A673 (cell line): Measurements from ENCODE around the gene OR52B6. TPM values are rescaled to one million over a fixed set of nuclear protein-coding genes. Genes with fewer than 3 reads are reported as not detected.

ENCODE experiments used
- BruUV-seq: library from RNA; stranded (reverse); fragments of 400-500 nt; replicated peaks from 2 replicates; lab custom pipeline; 2021; lab: Mats Ljungman, UMichigan
- CTCF ChIA-PET: fragments of 300-600 bp; sonication (Branson Sonifier 250); formaldehyde crosslinking; loops from one replicate; lab custom pipeline; 2022; ENCODE audit warnings: antibody characterized with exemption; lab: Charles Lee
- POLR2A ChIA-PET: fragments of 300-600 bp; sonication (Branson Sonifier 250); formaldehyde crosslinking; loops from one replicate; lab custom pipeline; 2022; ENCODE audit warnings: antibody characterized with exemption; ENCODE audit not compliant: low non-redundant PET; lab: Charles Lee
- DNase-seq: peaks from one replicate; pipeline ENCODE4 v3.0.0-alpha.2; 2015; ENCODE audit warnings: low spot score
- H3K27ac ChIP-seq: fragments of 200-600 bp; sonication (generic); 2 replicates; pipeline ENCODE4 v1.5.1; 2016; ENCODE audit warnings: mixed run types, low read depth, mild to moderate bottlenecking, mixed read lengths, antibody characterized with exemption, low read length; ENCODE audit not compliant: poor library complexity, severe bottlenecking
- H3K27me3 ChIP-seq: fragments of 200-600 bp; sonication (generic); replicated peaks from 2 replicates; pipeline ENCODE4 v1.6.1; 2017; ENCODE audit warnings: mixed run types, low read depth, mild to moderate bottlenecking, mixed read lengths, antibody characterized with exemption, low read length; ENCODE audit not compliant: insufficient read depth, poor library complexity
- H3K36me3 ChIP-seq: fragments of 200-600 bp; sonication (generic); 2 replicates; pipeline ENCODE4 v1.6.1; 2016; ENCODE audit warnings: mixed run types, mild to moderate bottlenecking, mixed read lengths, antibody characterized with exemption, low read length; ENCODE audit not compliant: insufficient read depth, poor library complexity, severe bottlenecking
- H3K4me1 ChIP-seq: fragments of 200-600 bp; sonication (generic); 2 replicates; pipeline ENCODE4 v1.6.1; 2017; ENCODE audit warnings: mixed run types, mild to moderate bottlenecking, mixed read lengths, antibody characterized with exemption, low read length; ENCODE audit not compliant: insufficient read depth, poor library complexity, severe bottlenecking
- H3K4me3 ChIP-seq: fragments of 200-600 bp; sonication (generic); 2 replicates; pipeline ENCODE4 v1.5.1; 2016; ENCODE audit warnings: low read depth, mixed run types, mild to moderate bottlenecking, mixed read lengths, low read length; ENCODE audit not compliant: poor library complexity, severe bottlenecking
- H3K9me3 ChIP-seq: fragments of 200-600 bp; sonication (generic); 2 replicates; pipeline ENCODE4 v1.6.1; 2016; ENCODE audit warnings: mixed run types, low read depth, mild to moderate bottlenecking, mixed read lengths, antibody characterized with exemption, low read length; ENCODE audit not compliant: poor library complexity, severe bottlenecking
- EZH2 ChIP-seq: fragments of 200-600 bp; sonication (generic); IDR thresholded peaks from 2 replicates; pipeline ENCODE4 v1.6.1; 2017; ENCODE audit warnings: borderline replicate concordance, low read depth, mild to moderate bottlenecking, mixed read lengths, antibody characterized with exemption, low read length; ENCODE audit not compliant: poor library complexity, severe bottlenecking
- intact Hi-C: fragments of 100-400 bp; cut with micrococcal nuclease; formaldehyde crosslinking; loops from one replicate; pipeline ENCODE4 v1.10.0; 2022; ENCODE audit not compliant: unreplicated experiment
- total RNA-seq: library from RNA; stranded (reverse); gene quantifications from 2 replicates; pipeline ENCODE4 v1.2.3, GENCODE V29; 2021
- TF ChIP-seq, protein P1 (sequence below): fragments of 300-800, 200-600 bp; sonication (generic); conservative IDR thresholded peaks from 2 replicates; pipeline ENCODE4 v1.5.1; 2017; ENCODE audit warnings: low read depth, mild to moderate bottlenecking, antibody characterized with exemption, low read length, moderate library complexity, mixed read lengths

OR52B6 gene
- total RNA-seq, 1 experiment from 2014 or later = not detected

DNA sequence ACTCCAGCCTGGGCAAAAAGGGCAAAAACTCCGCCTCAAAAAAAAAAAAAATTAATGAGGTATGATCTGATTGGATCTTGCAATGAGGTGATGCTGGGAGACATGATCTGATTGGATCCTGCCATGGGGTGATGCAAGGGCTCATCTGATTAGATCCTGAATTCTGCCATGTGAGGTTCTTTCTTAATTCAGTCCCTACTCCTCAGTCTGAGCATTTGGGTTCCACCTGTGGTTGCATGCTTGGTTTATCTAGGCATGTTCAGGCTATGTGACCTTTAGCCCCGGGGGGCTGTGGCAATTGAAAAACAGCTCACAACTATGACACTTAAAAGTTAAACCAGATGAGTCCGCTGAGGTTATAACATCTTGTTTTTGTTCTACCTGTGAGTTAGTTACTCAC is 10.9 kb downstream of the OR52B6 start:
- no TSS peak for BruUV-seq

DNA sequence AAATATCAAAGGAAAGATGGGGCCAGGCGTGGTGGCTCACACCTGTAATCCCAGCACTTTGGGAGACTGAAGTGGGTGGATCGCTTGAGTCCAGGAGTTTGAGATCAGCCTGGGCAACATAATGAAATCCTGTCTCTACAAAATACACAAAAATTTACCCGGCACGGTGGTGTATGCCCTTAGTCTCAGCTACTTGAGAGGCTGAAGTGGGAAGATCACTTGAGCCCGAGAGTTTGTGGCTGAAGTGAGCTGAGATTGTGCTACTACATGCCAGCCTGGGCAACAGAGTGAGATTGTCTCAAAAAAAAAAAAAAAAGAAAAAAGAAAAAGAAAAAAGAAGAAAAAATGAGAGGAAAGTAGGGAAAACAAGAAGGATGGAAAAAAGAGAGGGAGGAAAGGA is 11.9 kb downstream of the OR52B6 start:
- Histone ChIP-seq H3K4me3 (no peak overlapping the region), H3K36me3 (no peaks in the 10 kb centered on the region), H3K4me1 (peaks cover 3% of the 10 kb centered on the region), H3K9me3 (no peaks in the 10 kb centered on the region), H3K27ac (no peak overlapping the region), H3K27me3 (no peaks in the 10 kb centered on the region)
- BruUV-seq = no TSS peak
- CTCF ChIA-PET = no interaction called here
- POLR2A ChIA-PET = no interaction called here
- no peak for DNase-seq
- TF ChIP-seq EZH2 = no peak
- TF ChIP-seq, protein P1, sequence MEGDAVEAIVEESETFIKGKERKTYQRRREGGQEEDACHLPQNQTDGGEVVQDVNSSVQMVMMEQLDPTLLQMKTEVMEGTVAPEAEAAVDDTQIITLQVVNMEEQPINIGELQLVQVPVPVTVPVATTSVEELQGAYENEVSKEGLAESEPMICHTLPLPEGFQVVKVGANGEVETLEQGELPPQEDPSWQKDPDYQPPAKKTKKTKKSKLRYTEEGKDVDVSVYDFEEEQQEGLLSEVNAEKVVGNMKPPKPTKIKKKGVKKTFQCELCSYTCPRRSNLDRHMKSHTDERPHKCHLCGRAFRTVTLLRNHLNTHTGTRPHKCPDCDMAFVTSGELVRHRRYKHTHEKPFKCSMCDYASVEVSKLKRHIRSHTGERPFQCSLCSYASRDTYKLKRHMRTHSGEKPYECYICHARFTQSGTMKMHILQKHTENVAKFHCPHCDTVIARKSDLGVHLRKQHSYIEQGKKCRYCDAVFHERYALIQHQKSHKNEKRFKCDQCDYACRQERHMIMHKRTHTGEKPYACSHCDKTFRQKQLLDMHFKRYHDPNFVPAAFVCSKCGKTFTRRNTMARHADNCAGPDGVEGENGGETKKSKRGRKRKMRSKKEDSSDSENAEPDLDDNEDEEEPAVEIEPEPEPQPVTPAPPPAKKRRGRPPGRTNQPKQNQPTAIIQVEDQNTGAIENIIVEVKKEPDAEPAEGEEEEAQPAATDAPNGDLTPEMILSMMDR = no peak
- intact Hi-C loops = no loop called here

More for the DNA sequence above, 10.9 kb downstream of the OR52B6 start:
- ChIA-PET CTCF (no interaction called here), POLR2A (no interaction called here)
- intact Hi-C loops = no loop called here
- H3K36me3 ChIP-seq = no peaks in the 10 kb centered on the region
- DNase-seq = no peak
- TF ChIP-seq, protein P1 = no peak
- no peak for TF ChIP-seq EZH2
- H3K27ac ChIP-seq = no peak overlapping the region
- H3K4me1 ChIP-seq = peaks cover 3% of the 10 kb centered on the region
- no peaks in the 10 kb centered on the region for H3K27me3 ChIP-seq
- no peaks in the 10 kb centered on the region for H3K9me3 ChIP-seq
- H3K4me3 ChIP-seq = no peak overlapping the region

DNA sequence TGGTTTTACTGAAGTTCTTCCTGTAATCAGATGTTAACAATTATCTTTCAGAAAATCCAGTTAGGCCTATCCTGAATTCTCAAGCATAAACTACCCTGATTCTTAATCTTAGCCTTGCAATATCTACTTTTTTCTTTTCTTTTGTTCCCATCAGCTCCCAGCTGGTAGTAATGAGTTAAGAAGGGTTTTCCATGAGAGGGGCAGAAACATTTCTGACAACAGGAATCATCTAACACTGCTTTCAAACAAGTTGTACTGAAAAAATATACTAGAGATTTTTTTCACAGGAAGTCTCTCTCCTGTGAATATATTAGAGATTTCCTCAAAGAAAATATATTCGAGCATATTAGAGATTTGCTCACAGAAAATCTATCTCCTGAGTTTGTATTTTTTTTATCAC is 12.5 kb downstream of the OR52B6 start:
- H3K4me1 ChIP-seq = peaks cover 3% of the 10 kb centered on the region
- no peaks in the 10 kb centered on the region for H3K36me3 ChIP-seq
- no peaks in the 10 kb centered on the region for H3K27me3 ChIP-seq
- POLR2A ChIA-PET = no interaction called here
- H3K9me3 ChIP-seq = no peaks in the 10 kb centered on the region
- H3K27ac ChIP-seq = no peak overlapping the region
- no TSS peak for BruUV-seq
- DNase-seq = no peak
- intact Hi-C loops = no loop called here
- H3K4me3 ChIP-seq = no peak overlapping the region
- CTCF ChIA-PET = no interaction called here
- TF ChIP-seq, protein P1 = no peak
- no peak for TF ChIP-seq EZH2
